Measurements from ENCODE around the gene DNAJC17. TPM values are rescaled to one million over a fixed set of nuclear protein-coding genes. Genes with fewer than 3 reads are reported as not detected.
A peak's percentile ranks its signal among the peaks of the same experiment; 100 is the strongest.

DNAJC17 gene, protein sequence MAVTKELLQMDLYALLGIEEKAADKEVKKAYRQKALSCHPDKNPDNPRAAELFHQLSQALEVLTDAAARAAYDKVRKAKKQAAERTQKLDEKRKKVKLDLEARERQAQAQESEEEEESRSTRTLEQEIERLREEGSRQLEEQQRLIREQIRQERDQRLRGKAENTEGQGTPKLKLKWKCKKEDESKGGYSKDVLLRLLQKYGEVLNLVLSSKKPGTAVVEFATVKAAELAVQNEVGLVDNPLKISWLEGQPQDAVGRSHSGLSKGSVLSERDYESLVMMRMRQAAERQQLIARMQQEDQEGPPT
- total RNA-seq (2014; rRNA removed; shearing (Covaris generic)) = 50.4 and 60.5 TPM in 2 replicates

DNA sequence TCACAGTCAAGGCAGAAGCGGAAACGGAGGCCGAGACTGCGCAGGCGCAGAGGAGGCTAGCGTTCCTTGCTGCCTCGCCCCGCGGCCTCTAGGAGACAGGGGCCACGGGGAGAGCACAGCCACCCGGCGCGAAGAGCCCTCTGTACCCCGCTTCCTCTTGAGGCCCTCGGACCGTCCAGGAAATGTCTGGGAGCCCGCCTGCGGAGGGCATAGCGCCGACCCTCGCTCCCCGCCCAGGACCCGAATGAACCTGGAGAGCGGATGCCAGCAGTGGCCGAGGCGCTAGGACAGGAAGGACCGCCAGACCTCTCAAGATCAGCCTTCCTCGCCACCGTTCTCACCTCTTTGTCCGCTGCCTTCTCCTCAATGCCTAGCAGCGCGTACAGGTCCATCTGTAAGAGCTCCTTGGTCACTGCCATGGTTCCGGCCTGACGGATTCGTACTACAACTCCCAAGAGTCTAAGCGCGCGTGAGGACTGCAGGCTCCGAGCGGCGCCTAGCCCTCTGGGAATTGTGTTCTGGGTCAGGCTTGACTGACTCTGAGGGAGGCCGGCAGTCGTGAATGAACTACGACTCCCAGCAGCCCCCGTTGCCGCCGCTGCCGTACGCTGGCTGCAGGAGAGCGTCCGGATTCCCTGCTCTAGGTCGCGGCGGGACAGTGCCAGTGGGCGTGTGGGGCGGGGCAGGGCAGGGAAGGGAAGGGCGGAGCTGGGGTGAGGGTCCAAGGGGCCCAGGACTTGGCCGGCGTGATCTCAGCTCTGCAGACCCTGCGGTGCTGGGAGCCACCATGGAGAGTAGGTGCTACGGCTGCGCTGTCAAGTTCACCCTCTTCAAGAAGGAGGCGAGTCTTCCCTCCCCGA is at the start of gene DNAJC17, which contains the start of gene ZFYVE19:
DNAJC17 (minus strand) TSS at position 446 of the 860 bp plus-strand sequence; CDS start at position 419, 27 bp downstream.
ZFYVE19 (plus strand) TSS at position 62 of the 860 bp plus-strand sequence; CDS start at position 563, 501 bp downstream.
- DNase-seq (ENCODE audit: low spot score) = peak; percentile 97

DNA sequence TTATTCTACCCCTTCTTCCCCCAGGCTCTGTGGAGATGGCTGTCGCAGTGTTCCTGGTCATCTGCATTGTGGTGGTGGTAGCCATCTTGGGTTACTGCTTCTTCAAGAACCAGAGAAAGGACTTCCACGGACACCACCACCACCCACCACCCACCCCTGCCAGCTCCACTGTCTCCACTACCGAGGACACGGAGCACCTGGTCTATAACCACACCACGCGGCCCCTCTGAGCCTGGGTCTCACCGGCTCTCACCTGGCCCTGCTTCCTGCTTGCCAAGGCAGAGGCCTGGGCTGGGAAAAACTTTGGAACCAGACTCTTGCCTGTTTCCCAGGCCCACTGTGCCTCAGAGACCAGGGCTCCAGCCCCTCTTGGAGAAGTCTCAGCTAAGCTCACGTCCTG is 49.5 kb upstream of the DNAJC17 start:
- DNase-seq (ENCODE audit: low spot score) = no peak

DNA sequence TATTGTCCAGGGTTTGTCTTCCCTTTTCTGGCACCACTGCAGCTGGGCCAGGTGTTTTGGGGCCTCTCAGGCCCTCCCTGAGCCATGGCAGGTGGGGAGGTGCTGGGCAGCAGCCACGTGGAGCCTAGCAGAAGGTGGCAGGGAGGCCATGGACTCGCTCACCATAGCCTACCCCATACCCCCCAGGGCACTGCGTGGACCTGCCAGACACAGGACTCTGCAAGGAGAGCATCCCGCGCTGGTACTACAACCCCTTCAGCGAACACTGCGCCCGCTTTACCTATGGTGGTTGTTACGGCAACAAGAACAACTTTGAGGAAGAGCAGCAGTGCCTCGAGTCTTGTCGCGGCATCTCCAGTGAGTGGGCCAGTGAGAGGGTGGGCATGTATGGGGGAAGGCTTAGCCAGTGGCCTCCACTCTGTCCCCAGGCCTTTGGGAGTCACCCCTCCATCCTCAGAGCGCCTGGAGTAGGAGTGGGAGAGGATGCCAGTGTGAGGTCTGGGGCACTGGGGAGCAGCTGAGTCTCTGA is 48.5 kb upstream of the DNAJC17 start:
- DNase-seq (ENCODE audit: low spot score) = no peak

DNA sequence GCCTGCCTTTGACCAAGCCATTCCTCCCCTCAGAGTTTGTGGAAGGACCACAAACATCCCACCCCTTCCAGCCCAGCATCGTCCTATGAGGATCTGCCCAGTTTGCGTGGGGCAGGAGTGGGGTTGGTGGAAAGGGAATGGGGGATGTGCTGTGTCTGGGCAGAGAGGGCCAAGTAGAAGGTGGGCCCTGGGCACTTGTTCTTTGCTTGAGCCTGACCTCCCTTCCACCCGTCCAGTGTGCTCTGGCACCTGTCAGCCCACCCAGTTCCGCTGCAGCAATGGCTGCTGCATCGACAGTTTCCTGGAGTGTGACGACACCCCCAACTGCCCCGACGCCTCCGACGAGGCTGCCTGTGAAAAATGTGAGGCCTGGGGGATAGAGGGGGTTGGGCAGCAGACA is 46.9 kb upstream of the DNAJC17 start:
- no peak for DNase-seq (ENCODE audit: low spot score)

DNA sequence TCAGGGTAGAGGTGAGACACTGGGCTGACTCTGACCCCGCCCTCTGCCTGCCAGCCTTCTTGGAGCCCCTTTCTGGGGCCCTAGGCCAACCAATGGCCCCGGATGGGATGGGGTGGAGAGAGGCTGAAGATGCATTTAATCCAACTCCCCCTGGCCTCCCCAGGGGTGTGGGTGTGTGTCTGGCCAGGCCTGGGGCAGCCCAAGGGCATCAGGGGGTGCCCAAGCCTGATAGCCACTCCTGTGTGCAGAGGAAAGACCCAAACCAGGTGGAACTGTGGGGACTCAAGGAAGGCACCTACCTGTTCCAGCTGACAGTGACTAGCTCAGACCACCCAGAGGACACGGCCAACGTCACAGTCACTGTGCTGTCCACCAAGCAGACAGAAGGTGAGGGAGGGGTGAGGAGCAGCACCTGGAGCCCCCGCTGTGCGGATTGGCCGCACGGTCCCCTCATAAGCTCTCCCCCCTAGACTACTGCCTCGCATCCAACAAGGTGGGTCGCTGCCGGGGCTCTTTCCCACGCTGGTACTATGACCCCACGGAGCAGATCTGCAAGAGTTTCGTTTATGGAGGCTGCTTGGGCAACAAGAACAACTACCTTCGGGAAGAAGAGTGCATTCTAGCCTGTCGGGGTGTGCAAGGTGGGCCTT is 46.1 kb upstream of the DNAJC17 start:
- no peak for DNase-seq (ENCODE audit: low spot score)

DNA sequence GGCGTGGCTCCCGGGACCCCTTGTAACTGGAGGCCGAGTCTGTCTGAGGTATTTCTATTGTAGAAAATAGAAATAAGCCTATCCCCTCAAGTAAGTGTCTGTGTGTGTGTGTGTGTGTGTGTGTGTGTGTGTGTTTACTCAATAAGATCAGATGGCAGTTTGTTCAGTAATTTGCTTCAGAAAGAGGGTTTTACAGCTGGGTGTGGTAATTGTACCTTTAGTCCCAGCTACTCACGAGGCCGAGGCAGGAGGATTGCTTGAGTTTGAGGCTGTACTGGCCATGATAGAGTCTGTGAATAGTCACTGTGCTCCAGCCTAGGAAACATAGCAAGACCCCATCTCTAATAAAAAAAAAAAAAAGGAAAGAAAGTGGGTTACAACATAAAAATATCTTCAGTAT is 45.3 kb upstream of the DNAJC17 start:
- no peak for DNase-seq (ENCODE audit: low spot score)

DNA sequence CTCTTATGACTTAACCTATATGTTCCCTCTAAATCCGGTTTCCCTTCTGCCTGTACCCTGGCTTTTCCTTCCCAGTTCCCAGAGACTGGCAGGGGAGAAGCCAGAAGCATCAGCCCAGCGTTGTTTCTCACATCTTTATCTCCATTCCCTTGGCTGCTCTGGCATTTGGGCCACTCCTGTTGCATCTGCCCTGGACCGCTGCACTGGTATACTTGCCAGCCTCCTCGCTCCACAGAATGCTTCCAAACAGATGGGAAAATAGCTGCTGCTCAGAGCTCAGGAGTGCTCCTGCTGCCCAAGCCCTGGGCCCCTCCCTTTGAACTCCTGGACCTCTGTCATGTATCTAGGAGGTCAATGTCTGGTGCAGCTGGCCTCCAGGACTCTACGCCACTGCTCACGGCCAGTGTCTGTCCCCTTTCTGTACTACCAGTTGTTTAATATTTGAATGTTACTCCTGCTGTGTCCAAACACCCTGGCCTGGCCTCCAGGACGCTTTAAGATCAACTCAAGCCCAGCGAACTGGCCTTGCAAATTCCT is 43.4 kb upstream of the DNAJC17 start:
- DNase-seq (ENCODE audit: low spot score) = no peak

DNA sequence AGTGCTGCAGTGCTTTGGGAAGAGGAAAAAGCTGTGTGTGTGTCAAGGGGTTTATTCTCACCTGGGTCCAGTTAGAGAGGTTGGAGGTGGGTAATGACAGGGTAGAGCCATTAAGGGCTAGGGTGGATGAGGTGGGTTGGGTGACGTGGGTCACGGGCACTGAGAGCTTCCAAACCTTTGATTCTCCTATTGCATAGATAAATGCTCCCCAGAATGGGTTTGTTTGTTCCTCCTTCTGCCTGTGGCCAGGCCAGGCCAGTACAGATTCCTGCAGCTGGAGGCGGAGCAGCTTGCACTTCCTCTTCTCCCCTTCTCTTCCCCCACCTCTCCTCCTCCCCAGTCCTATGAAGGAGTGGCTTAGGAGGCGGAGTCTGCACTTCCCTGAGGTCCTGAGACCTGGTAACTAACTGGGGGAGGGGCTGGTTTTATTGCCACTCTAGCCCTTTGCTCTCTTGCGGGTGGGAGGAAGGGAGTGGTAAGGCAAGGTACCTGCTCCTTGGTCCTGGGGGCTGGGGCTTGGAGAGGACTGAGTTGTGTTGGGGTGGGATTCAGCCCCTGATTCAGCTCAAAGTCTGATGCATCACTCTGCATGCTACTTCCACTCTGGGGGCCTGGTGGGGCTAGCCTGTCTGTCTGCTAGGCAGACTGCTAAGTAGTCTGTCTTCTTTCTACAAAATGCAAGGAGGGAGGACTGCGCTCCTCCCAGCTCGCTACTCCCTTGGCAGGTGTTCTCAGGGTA is 40.1 kb upstream of the DNAJC17 start:
- peak; percentile 81 for DNase-seq (ENCODE audit: low spot score)

DNA sequence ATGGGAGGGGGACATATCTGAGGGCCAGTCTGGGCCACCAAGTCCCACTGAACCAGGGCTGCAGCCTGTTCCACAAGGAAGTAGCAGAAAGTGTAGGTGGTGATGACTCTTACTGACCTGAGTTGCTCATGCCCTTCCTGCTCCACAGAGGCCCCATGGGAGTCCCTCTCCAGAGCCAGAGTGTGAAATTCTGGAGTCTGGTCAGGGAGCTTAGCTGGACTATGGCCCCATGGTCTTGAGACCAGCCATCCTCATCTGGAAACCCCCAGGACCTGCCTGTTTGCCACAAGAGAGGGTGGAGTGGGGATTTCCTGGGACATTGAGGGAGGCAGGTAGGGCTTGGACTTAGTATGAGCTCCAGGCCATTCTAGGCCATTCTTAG is 39.6 kb upstream of the DNAJC17 start:
- DNase-seq (ENCODE audit: low spot score) = no peak

DNA sequence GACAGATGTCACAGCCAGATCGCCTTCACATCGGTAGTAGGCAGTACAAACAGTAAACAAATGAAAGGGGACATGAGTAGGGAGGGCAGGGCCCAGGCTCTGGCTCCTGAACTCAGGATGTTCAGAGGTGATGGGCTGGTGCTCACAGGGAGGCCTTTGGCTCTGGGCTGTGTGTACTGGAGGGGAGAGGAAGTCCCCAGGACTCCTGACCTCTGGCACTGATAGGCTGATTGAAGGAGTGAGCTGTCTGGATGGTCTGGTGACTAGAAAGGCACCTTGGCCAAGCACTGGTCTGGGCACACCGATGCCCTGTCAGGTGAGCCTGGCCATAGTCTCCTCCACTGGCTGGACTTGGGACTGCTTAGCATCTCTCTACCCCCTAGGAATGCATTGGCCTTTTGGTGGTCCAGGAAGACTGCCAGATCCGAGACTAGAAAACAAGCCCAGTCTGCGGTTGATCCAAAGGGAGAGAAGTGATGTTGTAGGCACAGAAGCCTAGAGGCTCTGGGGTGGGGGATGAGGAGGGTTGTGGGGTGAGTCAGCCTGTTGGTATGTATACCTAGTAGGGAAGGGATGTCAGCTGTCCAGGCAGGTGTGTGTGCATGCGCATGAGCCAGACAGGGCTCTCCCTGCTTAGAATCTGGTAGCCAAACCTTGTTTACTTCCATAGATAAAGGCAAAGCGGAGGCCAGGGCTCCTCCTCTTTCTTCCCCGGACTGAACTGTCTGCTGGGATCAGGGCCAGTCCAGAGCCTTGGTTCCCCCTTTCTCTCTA is 38.4 kb upstream of the DNAJC17 start:
- DNase-seq (ENCODE audit: low spot score) = no peak

DNA sequence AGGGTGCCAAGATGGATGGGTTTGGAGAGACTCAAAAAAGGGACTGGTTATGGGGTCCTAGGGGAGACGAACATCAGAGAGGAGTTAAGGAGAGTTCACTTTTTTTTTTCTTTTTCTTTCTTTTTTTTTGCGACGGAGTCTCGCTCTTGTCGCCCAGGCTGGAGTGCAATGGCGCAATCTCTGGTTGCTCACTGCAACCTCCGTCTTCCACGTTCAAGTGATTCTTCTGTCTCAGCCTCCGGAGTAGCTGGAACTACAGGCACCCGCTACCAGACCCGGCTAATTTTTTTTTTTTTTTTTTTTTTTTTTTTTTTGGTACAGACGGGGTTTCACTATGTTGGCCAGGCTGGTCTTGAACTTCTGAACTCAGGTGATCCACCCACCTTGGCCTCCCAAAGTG is 37.8 kb upstream of the DNAJC17 start:
- DNase-seq (ENCODE audit: low spot score) = no peak

DNA sequence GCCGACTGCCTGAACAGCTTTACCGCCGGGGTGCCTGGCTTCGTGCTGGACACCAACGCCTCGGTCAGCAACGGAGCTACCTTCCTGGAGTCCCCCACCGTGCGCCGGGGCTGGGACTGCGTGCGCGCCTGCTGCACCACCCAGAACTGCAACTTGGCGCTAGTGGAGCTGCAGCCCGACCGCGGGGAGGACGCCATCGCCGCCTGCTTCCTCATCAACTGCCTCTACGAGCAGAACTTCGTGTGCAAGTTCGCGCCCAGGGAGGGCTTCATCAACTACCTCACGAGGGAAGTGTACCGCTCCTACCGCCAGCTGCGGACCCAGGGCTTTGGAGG is 37.4 kb upstream of the DNAJC17 start:
- DNase-seq (ENCODE audit: low spot score) = no peak

DNA sequence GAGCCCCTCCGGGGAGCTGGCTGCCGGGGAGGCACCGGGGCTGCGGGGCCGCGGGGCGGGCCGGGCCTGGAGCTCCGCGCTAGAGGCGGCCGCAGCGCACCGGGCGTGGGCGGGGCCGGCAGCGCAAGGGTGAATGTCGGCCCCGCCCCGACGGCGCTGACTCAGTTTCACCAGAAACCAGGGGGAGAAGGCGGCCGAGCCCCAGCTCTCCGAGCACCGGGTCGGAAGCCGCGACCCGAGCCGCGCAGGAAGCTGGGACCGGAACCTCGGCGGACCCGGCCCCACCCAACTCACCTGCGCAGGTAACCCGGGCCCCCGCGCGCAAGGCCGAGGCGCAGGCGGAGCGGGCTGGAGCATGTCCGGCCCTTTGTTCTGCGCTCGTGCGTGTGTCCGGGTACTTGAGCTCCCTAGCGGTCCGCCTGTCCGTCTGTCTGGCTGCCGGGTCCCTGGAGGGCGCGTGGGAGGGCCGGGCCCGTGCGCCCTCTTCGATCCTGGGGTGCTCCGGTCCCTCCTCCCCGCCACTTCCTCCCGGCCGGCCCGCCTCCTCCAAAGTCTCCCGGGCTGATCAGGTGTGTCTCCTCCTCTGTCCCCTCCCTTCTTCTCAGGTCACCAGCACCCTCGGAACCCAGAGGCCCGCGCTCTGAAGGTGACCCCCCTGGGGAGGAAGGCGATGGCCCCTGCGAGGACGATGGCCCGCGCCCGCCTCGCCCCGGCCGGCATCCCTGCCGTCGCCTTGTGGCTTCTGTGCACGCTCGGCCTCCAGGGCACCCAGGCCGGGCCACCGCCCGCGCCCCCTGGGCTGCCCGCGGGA is 36.8 kb upstream of the DNAJC17 start, which contains the start of gene SPINT1:
SPINT1 (plus strand) TSS at position 164 of the 811 bp plus-strand sequence; CDS start at position 671, 507 bp downstream.
- no peak for DNase-seq (ENCODE audit: low spot score)

DNA sequence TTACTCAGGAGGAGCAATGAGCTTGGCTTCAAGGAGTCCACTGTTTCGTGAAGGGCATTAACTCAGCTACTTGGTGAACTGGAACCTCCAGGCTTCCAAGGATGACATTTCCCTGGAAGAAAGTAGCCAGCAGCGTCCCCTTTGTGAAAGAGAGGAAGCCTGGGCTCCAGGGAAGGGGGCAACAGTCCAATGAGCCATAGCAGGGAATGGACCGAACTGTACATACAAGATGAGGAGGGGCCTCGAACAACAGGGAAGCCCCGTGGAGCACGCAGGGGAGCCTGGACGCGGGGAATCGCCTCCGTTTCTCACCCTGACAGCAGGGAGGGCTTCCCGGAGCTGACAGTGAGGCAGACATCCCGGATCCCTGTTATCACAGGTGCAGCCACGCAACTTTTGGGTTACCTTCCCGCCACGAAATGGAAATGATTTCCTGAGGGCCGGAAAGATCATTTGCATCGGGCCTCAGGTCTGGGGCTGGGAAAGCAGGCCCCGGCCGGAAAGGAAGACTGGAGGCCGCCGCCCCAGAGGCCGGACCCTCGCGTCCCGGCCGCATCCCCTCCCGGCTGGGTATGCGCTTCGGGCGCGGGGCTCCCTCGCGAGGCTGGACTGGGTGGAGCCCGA is 36.1 kb upstream of the DNAJC17 start:
- no peak for DNase-seq (ENCODE audit: low spot score)

DNA sequence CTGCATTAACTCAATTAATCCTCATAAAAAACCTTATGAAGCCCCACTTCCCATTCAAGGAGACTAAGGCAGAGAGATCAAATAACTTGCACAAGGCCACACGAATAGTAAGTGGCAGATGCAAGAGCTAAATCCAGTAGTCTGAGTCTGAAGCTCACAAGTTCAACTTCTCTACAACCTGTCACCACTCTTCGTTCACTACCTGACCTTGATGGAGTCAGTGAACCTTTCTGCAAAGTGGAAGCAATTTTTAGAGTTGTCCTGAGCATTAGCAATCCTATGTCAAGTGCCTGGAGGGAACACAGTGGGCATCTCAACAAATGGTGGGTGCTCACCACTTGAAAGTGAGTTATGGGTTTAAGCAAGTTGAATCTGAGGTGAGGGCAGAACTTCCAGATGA is 34.5 kb upstream of the DNAJC17 start:
- no peak for DNase-seq (ENCODE audit: low spot score)

DNA sequence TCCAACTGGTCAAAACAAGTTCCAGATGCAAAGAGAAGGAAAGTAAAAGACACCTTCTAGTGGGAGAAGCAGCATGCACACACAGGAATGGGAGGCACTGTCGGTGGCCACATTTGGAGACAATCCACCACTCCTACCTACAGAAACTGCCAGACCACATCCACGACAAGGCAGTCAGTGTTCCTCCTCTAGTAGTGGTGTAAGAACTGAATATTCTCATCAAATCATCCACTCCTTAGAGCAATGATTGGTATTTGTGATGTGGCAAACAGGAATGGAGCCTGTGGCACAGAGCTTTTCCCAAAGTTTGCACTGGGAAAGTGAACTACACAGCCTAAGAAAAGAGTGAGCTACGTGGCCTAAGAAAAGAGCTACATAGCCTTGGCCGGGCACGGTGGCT is 31.5 kb upstream of the DNAJC17 start:
- DNase-seq (ENCODE audit: low spot score) = no peak

DNA sequence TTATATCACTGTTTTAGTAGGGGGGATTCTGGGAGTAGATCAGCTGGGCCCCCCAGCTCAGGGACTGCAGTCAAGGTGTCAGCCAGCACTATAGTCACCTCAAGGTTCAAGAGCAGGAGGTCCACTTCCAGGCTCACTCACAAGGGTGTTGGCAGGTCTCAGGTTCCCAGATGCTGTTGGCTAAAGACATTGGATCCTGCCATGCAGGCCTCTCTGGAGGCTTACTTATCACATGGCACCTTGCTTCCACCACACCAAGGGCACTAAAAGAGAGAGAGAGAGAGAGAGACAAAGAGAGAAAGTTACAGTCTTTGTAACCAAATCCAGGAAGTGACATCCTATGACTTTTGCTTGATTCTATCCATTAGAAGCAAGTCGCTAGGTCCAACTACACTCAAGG is 28.7 kb upstream of the DNAJC17 start:
- no peak for DNase-seq (ENCODE audit: low spot score)

DNA sequence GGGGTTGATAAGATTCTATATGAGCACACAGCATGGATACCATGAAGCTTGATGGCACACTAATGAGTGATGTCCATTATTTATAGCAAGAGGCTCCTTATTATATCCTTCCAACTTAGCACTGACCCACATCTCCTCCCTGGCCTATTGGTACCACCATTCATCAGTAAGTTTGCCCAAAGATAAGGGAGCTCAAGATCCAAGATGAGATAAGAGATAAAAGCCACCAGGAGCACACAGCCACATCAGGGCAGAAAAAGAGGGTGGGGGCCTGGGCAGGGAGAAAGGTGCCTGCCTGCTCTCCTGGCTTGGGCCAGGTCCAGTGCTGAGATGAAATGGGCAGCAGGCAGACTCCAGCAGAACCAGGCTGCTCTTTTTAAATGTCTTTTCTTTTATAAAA is 25.6 kb upstream of the DNAJC17 start:
- DNase-seq (ENCODE audit: low spot score) = no peak

DNA sequence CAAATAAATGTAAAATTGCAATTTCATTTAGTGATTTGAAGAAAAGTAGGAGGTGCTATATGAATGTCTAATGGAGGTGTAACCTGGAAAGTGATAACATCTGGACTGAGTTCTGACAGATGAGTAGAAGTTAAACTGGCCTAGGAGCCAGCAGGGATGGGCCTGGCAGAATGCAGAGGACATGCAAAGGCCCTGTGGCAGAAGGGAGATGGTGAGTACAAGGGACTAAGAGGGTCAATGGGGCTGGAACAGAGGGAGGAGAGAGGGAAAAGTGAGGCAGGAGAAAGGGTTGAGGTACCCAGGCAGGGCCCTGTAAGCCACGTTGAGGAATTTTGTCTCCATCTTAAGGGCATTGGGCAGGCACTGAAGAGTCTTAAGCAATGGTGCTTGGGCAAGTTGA is 24.6 kb upstream of the DNAJC17 start:
- DNase-seq (ENCODE audit: low spot score) = no peak

Measured in H4 (cell line).